Hindlimb muscle (tissue), 1 donor: ENCODE data around the gene USP17L18. TPM values are rescaled to one million over a fixed set of nuclear protein-coding genes. Genes with fewer than 3 reads are reported as not detected.
"Not testable (repeated sequence)": the region's sequence is repeated elsewhere in the genome, so short reads cannot be mapped to it uniquely, and the experiment has no call there.

ENCODE experiments used
- DNase-seq: peaks from one replicate; pipeline ENCODE4 v3.0.0-alpha.2; 2013
- polyA plus RNA-seq: library from polyadenylated mRNA; unstranded; fragments of 120-200 nt; gene quantifications from one replicate; pipeline ENCODE4 v1.2.1, GENCODE V29; 2013; ENCODE audit not compliant: insufficient read length

Gene USP17L18
- polyA plus RNA-seq, result not detected

- DNase-seq, result not testable (repeated sequence)
These were observed at the start of gene USP17L18 for GRCh38 chr4:9247953-9248680. Gene USP17L18, plus strand, starts transcription at chr4:9248630. Its CDS starts 0 bp downstream, at chr4:9248630.

GRCh38 chr4:9210357-9210756 lies 38.1 kb upstream of the USP17L18 start, which contains the start of gene USP17L10:
Gene USP17L10, plus strand, starts transcription at chr4:9210657. Its CDS starts 0 bp downstream, at chr4:9210657.
- DNase-seq, result not testable (repeated sequence)

GRCh38 chr4:9214701-9215100 lies 33.7 kb upstream of the USP17L18 start:
- not testable (repeated sequence) for DNase-seq

- DNase-seq, result not testable (repeated sequence)
These were observed 33.3 kb upstream of the USP17L18 start, which contains the start of gene USP17L11 for GRCh38 chr4:9215105-9215504. Gene USP17L11, plus strand, starts transcription at chr4:9215405. Its CDS starts 0 bp downstream, at chr4:9215405.

GRCh38 chr4:9219852-9220251 lies 28.6 kb upstream of the USP17L18 start, which contains the start of gene USP17L12:
Gene USP17L12, plus strand, starts transcription at chr4:9220152. Its CDS starts 0 bp downstream, at chr4:9220152.
- not testable (repeated sequence) for DNase-seq

GRCh38 chr4:9224596-9224995 lies 23.8 kb upstream of the USP17L18 start, which contains the start of gene USP17L13:
Gene USP17L13, plus strand, starts transcription at chr4:9224896. Its CDS starts 0 bp downstream, at chr4:9224896.
- DNase-seq, result not testable (repeated sequence)

- not testable (repeated sequence) for DNase-seq
These were observed 18.2 kb upstream of the USP17L18 start for GRCh38 chr4:9230249-9230648.

GRCh38 chr4:9234085-9234484 lies 14.3 kb upstream of the USP17L18 start, which contains the start of gene USP17L15:
Gene USP17L15, plus strand, starts transcription at chr4:9234385. Its CDS starts 0 bp downstream, at chr4:9234385.
- DNase-seq, result not testable (repeated sequence)

GRCh38 chr4:9238461-9238860 lies 10.0 kb upstream of the USP17L18 start:
- not testable (repeated sequence) for DNase-seq

GRCh38 chr4:9243579-9243978 lies 4.9 kb upstream of the USP17L18 start, which contains the start of gene USP17L17:
Gene USP17L17, plus strand, starts transcription at chr4:9243879. Its CDS starts 0 bp downstream, at chr4:9243879.
- DNase-seq, result not testable (repeated sequence)

- DNase-seq, result not testable (repeated sequence)
These were observed 4.6 kb downstream of the USP17L18 start, which contains the start of gene USP17L19 for GRCh38 chr4:9253078-9253477. Gene USP17L19, plus strand, starts transcription at chr4:9253378. Its CDS starts 0 bp downstream, at chr4:9253378.

GRCh38 chr4:9257824-9258223 lies 9.4 kb downstream of the USP17L18 start, which contains the start of gene USP17L20:
Gene USP17L20, plus strand, starts transcription at chr4:9258124. Its CDS starts 0 bp downstream, at chr4:9258124.
- DNase-seq, result not testable (repeated sequence)

GRCh38 chr4:9262572-9262971 lies 14.1 kb downstream of the USP17L18 start, which contains the start of gene USP17L21:
Gene USP17L21, plus strand, starts transcription at chr4:9262872. Its CDS starts 0 bp downstream, at chr4:9262872.
- DNase-seq, result not testable (repeated sequence)

GRCh38 chr4:9267319-9267718 lies 18.9 kb downstream of the USP17L18 start, which contains the start of gene USP17L22:
Gene USP17L22, plus strand, starts transcription at chr4:9267619. Its CDS starts 0 bp downstream, at chr4:9267619.
- DNase-seq, result not testable (repeated sequence)

- not testable (repeated sequence) for DNase-seq
These were observed 23.3 kb downstream of the USP17L18 start for GRCh38 chr4:9271719-9272118.

Other genes with a start within 250 kb of the USP17L18 start
- 0.08 TPM for gene FAM90A26, start 78.2 kb upstream of the USP17L18 start, polyA plus RNA-seq
- gene USP17L10, start 38.0 kb upstream of the USP17L18 start, polyA plus RNA-seq, result not detected
- not detected for gene USP17L11, start 33.2 kb upstream of the USP17L18 start, polyA plus RNA-seq
- not detected for gene USP17L12, start 28.5 kb upstream of the USP17L18 start, polyA plus RNA-seq
- not detected for gene USP17L13, start 23.7 kb upstream of the USP17L18 start, polyA plus RNA-seq
- gene USP17L15, start 14.2 kb upstream of the USP17L18 start, polyA plus RNA-seq, result not detected
- gene USP17L17, start 4.8 kb upstream of the USP17L18 start, polyA plus RNA-seq, result not detected
- not detected for gene USP17L19, start 4.7 kb downstream of the USP17L18 start, polyA plus RNA-seq
- not detected for gene USP17L20, start 9.5 kb downstream of the USP17L18 start, polyA plus RNA-seq
- gene USP17L21, start 14.2 kb downstream of the USP17L18 start, polyA plus RNA-seq, result not detected
- not detected for gene USP17L22, start 19.0 kb downstream of the USP17L18 start, polyA plus RNA-seq
- gene USP17L24, start 76.5 kb downstream of the USP17L18 start, polyA plus RNA-seq, result not detected
- gene USP17L25, start 81.3 kb downstream of the USP17L18 start, polyA plus RNA-seq, result not detected
- gene USP17L26, start 86.0 kb downstream of the USP17L18 start, polyA plus RNA-seq, result not detected
- gene USP17L5, start 90.8 kb downstream of the USP17L18 start, polyA plus RNA-seq, result not detected
- gene USP17L27, start 95.5 kb downstream of the USP17L18 start, polyA plus RNA-seq, result not detected
- gene USP17L28, start 100.3 kb downstream of the USP17L18 start, polyA plus RNA-seq, result not detected
- not detected for gene USP17L29, start 105.0 kb downstream of the USP17L18 start, polyA plus RNA-seq
- gene USP17L30, start 114.5 kb downstream of the USP17L18 start, polyA plus RNA-seq, result not detected
- gene DEFB131A, start 195.8 kb downstream of the USP17L18 start, polyA plus RNA-seq, result not detected